ENCODE measurements around the gene ATP1A3. TPM values are rescaled to one million over a fixed set of nuclear protein-coding genes. Genes with fewer than 3 reads are reported as not detected.

Gene ATP1A3
- total RNA-seq, 1 experiment from 2014 or later = 34.7 TPM

DNA sequence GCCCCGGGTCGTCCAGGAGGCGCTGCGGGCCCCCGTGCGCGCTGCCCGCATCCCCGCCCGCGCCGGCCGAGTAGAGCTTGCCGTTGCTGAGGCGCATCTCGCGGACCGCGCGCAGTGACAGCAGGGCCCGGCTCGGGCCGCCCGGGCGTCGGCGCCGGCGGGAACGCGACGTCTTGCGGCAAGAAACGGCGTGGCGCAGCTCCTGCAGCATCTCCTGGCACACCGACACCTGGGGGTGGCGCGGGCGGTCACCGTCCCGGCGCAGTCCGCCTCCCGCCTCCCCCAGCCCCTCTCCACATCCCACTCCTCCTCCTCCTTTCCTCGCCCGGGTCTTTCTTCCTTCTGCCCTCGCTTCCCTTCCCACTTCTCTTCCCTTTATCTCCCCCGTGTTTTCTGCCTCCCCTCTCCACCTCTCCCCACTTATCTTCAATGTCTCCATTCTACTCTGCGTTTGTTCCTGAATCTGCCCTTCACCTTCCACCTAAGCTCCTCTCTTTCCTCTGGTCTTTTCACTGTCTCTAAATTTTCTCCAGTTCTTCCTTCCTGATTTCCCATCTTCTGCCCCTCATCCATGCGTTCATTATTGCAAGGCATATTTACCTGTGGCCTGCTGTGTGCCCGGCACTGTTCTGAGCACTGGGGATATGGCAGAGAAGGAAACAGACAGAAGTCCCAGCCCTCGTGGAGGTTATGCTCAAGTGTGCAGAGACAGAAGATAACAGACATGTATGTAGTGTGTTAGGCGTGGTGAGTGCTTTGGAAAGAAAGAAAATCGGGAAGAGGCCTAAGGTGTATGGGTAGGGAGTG, 5.2 kb upstream of the ATP1A3 start (continued):
- TF ChIP-seq SRF (IDR thresholded peaks at IDR 0.05; ENCODE audit: low read depth) (no peak), RAD21 (IDR thresholded peaks at IDR 0.05; ENCODE audit: low read depth) (no peak), ZNF274 (IDR thresholded peaks at IDR 0.05; ENCODE audit: low read depth, low read length) (no peak), ELF1 (IDR thresholded peaks at IDR 0.05; ENCODE audit: borderline replicate concordance, low read depth) (no peak)
- TF ChIP-seq, protein P1, sequence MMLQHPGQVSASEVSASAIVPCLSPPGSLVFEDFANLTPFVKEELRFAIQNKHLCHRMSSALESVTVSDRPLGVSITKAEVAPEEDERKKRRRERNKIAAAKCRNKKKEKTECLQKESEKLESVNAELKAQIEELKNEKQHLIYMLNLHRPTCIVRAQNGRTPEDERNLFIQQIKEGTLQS (IDR thresholded peaks at IDR 0.05) = no peak

DNA sequence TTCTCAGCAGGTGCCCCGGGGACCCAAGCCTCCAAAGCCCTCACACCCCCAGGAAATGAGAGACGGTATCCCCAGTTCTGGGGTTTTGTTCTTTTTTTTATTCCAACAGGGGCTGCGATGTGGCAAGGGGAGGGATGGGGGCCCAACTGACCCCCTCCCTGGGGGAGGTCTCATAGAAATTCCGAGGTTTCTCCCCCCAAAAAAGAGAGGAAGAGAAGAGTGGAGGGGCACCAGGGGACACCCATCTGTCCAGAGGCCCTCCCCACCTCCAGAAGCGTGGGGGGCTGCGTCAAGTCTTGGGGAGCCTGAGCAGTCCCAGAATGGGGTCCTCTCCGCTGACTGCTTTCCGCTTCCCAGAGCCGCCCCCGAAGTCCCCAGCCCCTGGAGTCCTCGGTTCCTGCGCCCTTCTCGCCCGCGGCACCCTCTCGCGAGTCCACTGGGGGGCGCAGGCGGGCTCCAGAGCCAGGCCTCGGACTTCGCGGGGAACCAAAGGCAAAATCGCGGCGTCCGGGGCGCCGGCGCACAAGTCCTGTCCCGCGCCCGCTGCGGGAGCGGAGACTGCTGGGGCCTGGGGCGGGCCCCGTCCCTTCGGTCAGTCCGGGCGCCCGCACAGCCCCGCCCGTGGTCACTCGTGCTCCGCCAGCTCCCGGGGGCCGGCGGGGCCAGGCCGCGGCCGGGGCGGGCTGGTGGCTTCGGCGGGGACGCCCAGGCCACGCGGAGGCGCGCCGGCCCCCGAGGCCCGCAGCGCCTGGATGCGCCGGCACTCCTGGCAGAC, 4.4 kb upstream of the ATP1A3 start:
- H3K9me3 ChIP-seq (ENCODE audit: control insufficient read depth in 1 of 2, insufficient read depth in 1 of 2, low read depth in 1 of 2, low read length in 2 of 2) = no peaks in the 10 kb centered on the region
- H4K20me1 ChIP-seq (ENCODE audit: insufficient read depth) = no peaks in the 10 kb centered on the region
- H3K36me3 ChIP-seq (ENCODE audit: control insufficient read depth in 1 of 2, insufficient read depth in 2 of 2, low read length in 2 of 2) = no peaks in the 10 kb centered on the region
- peaks cover 0 to 17% of the 10 kb centered on the region in 2 experiments; a peak in 3 of 4 replicates for H3K4me1 ChIP-seq (ENCODE audit: control insufficient read depth in 1 of 2, insufficient read depth in 2 of 2, low read length in 2 of 2)
- H2AFZ ChIP-seq (ENCODE audit: low read depth, low read length, poor library complexity, severe bottlenecking) = no peak overlapping the region
- no peak overlapping the region for H3K9ac ChIP-seq (ENCODE audit: low read length)
- CTCF ChIA-PET = interaction anchor here (1.6 kb wide), 2 partner anchors 36 to 104 kb away, joined by 3 to 7 read pairs; no protein-coding TSS in a partner anchor
- H3K79me2 ChIP-seq (ENCODE audit: insufficient read depth, low read length) = no peaks in the 10 kb centered on the region
- H3K4me3 ChIP-seq (replicated peaks in 1 of 2; ENCODE audit: low read depth in 1 of 2, low read length in 2 of 2) = no peak overlapping the region
- H3K27me3 ChIP-seq (ENCODE audit: insufficient read depth, low read length) = peaks cover 24% of the 10 kb centered on the region; the same call in 1 of the 2 replicates
- H3K4me2 ChIP-seq (ENCODE audit: low read length) = peak overlapping the region; percentile 54
- no TSS peak for BruUV-seq (replicated peaks)
- H3K9me2 ChIP-seq (ENCODE audit: insufficient read depth) = no peaks in the 10 kb centered on the region
- POLR2A ChIA-PET = no interaction called here
- no peak overlapping the region for H3K27ac ChIP-seq (ENCODE audit: low read depth, low read length)
- peak; percentile 52 for ATAC-seq
- peak; percentile 16 for DNase-seq (ENCODE audit: low read depth, low spot score)
- TF ChIP-seq ZFX (IDR thresholded peaks at IDR 0.05) (no peak), FOSL1 (IDR thresholded peaks at IDR 0.05; ENCODE audit: low read depth) (no peak), TCF7L2 (IDR thresholded peaks at IDR 0.05; ENCODE audit: borderline replicate concordance, extremely low read depth, insufficient read depth, insufficient read length) (no peak), YY1 (IDR thresholded peaks at IDR 0.05; ENCODE audit: extremely low read depth, insufficient replicate concordance, low read depth, low read length) (peak; percentile 12), POLR2AphosphoS5 (IDR thresholded peaks at IDR 0.05; ENCODE audit: low read depth, low read length) (no peak), EGR1 (IDR thresholded peaks at IDR 0.05; ENCODE audit: low read depth) (no peak), CBX3 (IDR thresholded peaks at IDR 0.05; ENCODE audit: low read depth) (no peak)
- TF ChIP-seq, protein P2, sequence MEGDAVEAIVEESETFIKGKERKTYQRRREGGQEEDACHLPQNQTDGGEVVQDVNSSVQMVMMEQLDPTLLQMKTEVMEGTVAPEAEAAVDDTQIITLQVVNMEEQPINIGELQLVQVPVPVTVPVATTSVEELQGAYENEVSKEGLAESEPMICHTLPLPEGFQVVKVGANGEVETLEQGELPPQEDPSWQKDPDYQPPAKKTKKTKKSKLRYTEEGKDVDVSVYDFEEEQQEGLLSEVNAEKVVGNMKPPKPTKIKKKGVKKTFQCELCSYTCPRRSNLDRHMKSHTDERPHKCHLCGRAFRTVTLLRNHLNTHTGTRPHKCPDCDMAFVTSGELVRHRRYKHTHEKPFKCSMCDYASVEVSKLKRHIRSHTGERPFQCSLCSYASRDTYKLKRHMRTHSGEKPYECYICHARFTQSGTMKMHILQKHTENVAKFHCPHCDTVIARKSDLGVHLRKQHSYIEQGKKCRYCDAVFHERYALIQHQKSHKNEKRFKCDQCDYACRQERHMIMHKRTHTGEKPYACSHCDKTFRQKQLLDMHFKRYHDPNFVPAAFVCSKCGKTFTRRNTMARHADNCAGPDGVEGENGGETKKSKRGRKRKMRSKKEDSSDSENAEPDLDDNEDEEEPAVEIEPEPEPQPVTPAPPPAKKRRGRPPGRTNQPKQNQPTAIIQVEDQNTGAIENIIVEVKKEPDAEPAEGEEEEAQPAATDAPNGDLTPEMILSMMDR (IDR thresholded peaks at IDR 0.05 in 2 of 3, conservative IDR thresholded peaks at IDR 0.05 in 1 of 3; ENCODE audit: borderline replicate concordance in 1 of 3, insufficient read depth in 1 of 3, low read depth in 2 of 3, low read length in 2 of 3) = peak; percentile 70 to 94 (median 78); a peak in 5 of 6 replicates
- TF ChIP-seq, protein P1 (IDR thresholded peaks at IDR 0.05) = no peak
- TF ChIP-seq, protein P3, sequence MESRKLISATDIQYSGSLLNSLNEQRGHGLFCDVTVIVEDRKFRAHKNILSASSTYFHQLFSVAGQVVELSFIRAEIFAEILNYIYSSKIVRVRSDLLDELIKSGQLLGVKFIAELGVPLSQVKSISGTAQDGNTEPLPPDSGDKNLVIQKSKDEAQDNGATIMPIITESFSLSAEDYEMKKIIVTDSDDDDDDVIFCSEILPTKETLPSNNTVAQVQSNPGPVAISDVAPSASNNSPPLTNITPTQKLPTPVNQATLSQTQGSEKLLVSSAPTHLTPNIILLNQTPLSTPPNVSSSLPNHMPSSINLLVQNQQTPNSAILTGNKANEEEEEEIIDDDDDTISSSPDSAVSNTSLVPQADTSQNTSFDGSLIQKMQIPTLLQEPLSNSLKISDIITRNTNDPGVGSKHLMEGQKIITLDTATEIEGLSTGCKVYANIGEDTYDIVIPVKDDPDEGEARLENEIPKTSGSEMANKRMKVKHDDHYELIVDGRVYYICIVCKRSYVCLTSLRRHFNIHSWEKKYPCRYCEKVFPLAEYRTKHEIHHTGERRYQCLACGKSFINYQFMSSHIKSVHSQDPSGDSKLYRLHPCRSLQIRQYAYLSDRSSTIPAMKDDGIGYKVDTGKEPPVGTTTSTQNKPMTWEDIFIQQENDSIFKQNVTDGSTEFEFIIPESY (IDR thresholded peaks at IDR 0.05; ENCODE audit: extremely low read depth, insufficient replicate concordance, low read length) = no peak
- RAD21 ChIA-PET (ENCODE audit: low non-redundant PET in 1 of 2, low total read pairs in 2 of 2, uncharacterized antibody in 2 of 2, unreplicated experiment in 2 of 2) = no interaction called here
- intact Hi-C loops (cut with micrococcal nuclease) = loop anchor here (1.0 to 10.0 kb wide), 2 partner anchors 25 to 96 kb away; no protein-coding TSS in a partner anchor
